Stimulated activated CD4-positive, alpha-beta T cell treated with anti-CD3 and anti-CD28 coated beads, Interleukin-15, amount 100 ng/mL, for 48 hours (primary cell): ENCODE results near the gene PCDHB1.

ENCODE experiments used
- DNase-seq, 2 donors: peaks; one replicate each; pipeline ENCODE4 v3.0.0-alpha.2; 2020; ENCODE audit warnings: low read depth in 2 of 2

PCDHB1 gene, protein sequence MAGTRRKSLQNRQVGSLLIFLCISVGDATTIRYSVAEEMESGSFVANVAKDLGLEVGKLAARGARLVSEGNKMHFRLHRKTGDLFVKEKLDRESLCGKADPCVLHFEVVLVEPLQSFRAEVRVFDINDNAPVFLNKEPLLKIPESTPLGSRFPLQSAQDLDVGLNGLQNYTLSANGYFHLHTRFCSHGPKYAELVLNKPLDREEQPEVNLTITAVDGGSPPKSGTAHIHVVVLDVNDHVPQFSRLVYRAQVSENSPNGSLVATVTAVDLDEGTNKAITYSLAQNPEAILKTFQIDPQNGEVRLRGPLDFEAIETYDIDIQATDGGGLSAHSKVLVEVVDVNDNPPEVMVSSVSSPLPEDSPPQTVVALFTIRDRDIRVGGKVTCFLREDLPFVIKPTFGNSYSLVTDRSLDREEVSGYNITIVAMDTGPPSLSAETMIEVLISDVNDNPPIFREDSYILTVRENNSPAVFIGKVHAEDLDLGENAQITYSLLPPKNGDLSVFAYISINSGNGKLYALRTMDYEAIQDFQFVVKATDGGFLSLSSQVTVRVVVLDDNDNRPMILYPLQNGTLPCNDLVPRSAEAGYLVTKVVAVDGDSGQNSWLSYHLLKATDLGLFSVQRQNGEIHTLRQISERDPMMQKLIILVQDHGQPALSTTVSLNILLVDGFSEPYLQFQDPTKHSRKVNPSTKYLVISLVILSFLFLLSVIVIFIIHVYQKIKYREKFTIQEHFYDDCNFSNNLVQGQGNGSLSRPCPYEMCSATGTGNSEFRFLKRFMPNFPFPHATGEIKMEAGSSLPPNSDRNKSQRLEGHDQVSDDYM

DNA sequence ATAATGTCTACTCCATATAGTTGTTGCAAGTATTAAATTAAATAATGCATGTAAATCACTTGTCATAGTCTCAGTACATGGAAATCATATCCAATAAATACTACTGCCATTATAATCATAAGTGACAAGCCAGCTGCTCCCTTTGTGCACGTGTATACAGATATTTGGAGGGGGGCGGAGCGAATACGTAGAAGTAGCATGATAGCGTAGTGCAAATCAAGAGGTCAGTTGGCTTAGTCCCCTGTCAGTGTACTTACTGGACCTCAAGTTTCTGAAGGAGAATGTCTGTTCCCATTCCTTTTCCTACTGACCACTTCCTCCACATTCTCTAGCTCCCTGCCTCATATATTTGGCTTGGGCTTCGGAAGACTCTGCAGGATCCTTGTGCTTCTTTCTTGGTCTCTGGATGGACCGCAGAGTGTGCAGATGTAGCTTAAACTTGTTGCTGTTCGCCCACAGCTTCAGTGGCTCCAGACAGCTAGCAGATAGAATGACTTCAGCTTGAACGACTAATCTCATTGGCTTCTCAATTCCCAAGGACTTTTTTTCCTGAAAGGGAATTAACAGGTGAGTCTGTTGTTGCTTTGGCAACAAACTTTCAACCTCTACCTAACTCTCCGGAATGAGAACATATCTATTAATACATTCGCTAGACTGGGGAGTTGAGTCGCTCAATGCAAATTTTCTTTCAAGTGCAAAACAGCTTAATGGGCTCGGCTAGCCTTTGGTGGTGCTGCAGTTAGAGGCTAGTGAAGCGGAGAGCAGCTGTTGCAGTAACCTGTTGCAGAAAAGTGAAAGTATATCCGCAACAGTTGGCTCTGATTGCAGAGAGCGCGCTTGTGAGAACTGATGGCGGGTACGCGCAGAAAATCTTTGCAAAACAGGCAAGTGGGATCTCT is at the start of gene PCDHB1:
Gene PCDHB1, plus strand, starts transcription at position 753 of the 899 bp plus-strand sequence. Its CDS starts 97 bp downstream, at position 850.
- DNase-seq: no peak

DNA sequence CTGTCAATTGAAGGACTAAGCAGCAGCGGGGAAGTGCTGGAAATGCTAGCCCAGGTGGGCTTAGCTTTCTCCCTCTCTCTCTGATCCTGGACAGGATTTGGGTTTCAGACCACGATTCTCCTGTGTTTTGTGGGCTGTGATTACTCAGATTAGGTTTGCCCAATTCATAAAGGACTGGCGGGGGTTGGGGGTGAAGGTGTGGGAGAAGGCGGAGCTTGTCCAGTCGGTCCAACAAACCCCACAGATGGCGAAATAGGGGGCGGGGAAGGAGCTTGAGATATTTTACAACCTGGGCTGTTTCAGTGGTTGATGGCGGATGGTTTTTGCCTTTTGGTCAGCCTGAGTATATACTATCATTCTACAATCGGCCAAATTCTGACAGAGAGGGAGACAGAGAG is 49.7 kb upstream of the PCDHB1 start:
- no peak for DNase-seq

DNA sequence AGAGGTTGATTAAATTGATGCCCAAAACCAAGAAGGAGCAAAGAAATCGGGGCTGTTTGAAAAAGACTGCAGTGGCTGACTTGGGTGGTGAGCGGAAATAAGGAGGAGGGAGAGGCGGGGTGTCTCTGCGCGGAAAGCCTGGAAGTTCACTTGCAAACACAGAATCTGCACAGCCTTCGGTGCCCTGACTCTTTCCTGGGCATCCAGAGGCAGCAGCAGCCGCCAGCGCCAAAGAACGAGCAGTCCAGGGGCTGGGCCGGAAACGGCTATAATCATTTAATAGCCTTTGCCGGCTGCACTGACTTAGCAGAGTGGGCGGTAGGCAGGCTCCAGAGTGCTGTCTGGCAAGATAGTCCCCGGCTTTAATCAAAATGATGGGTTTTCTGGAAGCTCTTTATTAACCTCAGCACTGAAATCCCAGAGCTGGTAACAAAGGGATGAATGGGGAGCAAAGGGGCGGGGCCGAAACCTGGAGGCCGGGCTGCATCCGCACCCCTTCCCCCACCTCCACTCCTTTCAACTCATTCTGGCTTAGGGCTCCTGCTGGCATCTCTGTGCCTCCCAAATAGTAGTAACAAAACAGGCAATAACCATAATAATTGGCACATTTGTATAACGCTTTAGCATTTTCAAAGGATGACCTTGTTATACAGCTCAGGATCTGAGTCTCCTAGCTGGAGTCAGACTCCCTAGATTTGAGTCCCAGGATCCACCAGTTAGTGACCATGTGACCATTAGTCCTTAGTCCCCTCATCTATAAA is 49.1 kb upstream of the PCDHB1 start:
- DNase-seq: no peak

DNA sequence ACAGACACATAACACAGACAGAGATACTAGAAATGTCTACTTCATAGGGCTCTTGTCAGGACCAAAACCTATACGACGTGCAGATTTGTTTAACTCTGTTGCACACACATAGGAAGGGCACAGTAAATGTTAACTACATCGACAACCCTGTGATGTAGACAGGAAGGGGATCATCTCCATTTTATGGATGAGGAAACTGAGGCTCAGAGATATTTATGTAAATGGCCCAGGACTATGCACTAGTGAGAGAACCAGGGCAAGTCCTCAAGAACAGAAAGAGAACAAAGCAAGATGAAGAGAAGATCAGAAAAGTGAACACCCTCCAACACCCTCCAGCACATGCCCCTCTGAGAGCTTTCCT is 48.6 kb upstream of the PCDHB1 start:
- no peak for DNase-seq

DNA sequence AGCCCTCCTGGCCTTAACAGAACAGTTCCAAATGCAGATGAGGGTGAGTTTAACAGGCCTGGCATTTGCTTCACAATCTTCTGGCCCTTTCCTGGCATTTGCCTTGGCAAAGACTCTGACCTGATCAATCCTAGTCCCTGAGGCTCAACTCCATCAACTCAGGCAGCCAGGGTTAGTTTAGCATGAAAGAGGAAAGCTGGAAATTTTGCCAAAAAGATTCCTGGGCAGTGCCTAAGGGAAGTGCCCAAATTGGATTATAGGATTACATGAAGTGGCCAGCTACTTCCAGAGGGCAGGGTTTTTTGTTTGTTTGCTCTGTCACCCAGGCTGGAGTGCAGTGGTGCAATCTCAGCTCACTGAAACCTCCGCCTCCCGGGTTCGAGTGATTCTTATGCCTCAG is 48.1 kb upstream of the PCDHB1 start:
- no peak for DNase-seq

DNA sequence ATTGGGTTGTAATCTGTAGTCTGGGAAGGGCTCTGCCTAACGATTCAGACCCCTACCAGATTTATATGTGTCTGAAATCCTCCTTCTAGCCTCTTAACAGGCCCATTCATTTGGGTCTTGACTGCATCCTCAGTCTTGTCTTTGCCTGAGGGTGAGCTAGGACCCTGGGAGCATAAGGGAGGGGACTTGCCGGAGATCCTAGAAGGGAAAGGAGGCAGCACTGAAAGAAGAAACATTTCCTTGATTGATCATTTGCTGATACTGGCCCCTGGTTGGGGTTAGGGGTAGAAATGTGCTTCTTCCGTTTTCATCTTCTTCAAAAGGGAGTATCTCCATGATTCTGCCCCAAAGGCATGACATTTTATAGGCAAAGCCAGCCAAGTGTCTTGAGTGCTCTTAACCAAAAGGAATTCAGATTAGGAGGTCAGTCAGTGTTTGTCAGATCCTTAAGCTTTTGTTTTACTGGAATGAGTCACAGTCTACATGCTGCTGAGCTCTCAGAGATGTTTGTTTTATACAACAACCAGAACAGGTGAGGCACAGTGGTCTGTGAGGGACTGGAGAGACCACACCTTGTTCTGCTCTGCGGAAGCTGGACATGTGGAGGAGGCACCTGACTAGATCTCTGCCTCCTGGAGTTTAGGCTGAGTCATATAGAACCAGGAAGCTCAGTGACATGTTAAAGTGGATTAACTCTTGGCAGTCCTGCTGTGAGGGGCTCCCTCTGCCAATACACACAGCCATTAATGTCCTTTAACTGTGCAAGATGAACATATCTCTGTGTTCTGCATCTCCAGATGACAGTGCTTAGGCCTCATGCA is 47.2 kb upstream of the PCDHB1 start:
- no peak for DNase-seq

DNA sequence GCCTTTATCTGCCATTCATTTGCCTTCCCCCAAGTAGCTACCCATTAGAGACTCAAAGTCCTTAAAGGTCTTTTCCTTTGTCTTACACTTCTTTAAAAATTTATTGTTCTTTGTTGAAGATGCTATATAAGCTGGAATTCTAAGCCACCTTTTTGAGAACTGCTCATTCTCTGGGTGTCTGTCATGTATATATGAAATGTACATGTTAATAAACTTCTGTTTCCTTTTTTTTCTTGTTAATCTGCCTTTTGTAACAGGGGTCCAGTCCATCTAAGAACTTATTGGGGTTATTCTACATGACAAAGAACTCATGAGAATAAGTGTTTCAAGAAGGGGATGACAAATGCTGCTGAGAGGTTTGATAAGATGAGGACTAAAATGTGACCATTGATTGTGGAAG is 43.4 kb upstream of the PCDHB1 start:
- DNase-seq: no peak

DNA sequence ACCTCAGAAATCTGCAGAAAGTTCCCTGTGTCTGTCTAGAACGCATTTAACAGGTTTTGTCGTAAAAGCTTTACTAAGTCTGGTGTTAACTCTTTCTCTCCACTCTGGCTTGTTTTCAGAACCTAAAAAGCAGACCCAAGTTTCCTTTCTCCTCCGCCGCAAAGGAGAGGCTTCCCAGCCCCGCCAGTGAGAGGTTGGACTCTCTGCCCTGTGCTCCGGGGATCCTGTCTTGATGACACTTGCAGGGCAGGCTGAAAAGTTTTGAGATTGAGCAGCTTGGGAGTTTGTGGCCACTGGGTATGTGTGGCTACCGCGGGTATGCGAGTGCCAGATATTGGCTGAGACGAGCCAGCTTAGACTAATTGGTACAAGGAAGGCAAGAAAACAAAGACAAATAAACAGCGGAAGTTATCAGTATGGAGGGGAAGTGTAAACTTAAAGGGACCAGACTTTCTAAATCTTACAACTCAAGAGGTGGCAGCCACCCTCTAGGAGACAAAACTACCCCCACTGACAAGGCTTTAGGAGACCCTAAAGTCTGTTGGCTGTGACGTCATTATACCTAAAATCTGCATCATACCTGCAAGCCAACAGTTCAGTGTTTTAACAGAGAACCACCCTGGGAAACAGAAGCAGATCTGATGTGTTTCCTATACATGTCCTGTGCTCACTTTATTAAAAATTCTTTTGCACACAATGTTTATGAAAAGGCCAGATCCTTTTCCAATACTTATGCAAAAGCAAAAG is 41.0 kb upstream of the PCDHB1 start:
- no peak for DNase-seq

DNA sequence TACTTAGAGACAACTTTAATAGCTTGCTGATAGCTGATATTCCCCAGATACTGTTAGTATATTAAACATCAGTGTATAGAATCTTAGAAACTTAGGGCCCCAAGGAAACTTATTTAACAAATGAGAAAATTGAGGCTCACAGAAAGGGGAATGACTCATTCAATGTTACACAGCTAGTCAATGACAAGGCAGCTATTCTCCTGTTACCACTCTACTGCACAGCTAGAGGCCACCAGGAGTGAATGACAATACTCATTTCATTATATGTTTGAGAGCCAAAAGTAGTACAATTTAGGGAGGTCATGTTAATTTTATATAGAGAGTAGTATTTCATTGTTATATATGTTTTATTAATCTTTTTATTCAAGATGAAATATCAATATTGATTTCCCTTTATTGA is 33.2 kb upstream of the PCDHB1 start:
- DNase-seq: no peak

DNA sequence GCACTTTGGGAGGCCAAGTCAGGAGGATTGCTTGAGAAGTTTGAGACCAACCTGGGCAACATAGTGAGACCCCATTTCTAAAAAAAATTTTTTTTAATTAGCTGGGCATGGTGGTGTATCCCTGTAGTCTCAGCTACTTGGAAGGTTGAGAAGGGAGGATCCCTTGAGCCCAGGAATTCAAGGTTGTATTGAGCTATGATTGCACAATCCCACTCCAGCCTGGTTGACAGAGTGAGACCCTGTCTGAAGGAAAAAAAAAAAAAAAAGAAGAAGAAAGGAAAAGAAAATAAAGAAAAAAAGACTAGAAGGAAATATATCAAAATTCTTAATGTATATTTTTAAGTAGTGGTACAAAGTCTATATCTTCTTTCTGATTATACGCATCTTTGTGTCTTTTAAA is 28.8 kb upstream of the PCDHB1 start:
- DNase-seq: no peak

DNA sequence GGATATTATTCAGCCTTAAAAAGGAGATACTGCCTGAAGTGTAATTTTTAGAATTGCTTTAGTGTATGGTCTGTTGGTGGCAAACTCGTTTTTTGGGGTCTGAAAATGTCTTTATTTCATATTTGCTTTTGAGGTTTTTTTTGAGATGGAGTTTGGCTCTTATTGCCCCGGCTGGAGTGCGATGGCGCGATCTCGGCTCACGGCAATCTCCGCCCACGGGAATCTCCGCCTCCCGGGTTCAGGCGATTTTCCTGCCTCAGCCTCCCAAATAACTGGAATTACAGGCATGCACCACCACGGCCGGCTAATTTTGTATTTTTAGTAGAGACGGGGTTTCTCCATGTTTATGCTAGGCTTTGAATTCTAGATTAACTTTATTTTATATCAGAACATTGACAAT is 20.2 kb upstream of the PCDHB1 start:
- DNase-seq: no peak

DNA sequence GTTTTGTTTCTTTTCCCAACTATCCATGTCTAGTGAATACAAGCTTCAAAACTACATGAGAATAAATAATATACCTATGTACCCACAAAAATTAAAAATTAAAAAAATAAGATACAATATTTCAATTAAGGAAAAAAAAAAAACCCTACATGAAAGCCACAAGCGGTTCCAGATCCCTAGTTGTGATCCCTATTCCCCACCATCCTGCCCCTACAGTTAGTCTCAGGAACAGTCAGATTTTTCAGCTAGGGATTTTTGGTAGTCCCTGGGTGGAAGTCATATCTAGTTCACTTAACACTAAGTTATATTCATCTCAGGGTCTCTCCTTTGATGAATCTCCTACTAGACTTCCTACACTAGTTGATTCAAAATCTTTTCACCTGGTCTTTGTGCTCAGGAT is 18.5 kb upstream of the PCDHB1 start:
- DNase-seq: no peak

DNA sequence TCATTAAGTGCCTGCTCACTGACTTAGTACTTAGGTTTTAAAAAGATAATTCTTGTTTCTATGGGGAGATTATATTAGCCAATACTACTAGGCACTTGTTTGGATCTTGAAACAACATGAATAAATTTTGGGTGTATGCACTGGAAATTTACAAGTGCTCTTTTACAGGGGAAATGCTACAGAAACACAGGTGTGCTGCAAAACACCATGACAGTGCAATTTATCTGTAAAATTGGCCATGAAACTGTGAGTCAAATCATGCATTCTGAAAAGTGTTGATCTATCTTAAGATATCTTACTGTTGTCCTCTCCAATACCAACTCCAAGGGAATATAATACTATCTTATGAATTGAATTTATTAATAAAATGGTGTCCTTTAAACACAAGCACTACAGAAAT is 12.1 kb upstream of the PCDHB1 start:
- no peak for DNase-seq

DNA sequence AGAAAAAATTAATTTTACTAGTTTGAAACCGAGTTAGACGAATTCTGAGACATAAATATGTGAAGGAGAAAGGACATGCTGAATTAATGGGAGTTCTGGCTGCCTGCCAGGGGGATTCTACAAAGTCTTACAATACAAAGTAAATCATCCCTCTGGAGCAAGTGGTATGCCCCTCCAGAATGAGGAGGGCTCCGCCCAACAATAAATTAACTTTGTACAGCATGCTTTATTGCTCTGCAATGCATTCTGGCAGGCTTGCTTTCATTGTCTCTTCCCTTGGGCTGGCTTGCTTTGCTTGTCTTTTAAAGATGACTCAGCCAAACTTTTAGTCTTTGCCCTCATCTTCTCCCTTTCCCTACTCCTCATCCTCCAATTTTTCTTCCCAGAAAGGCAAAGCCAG is 11.7 kb upstream of the PCDHB1 start:
- no peak for DNase-seq

DNA sequence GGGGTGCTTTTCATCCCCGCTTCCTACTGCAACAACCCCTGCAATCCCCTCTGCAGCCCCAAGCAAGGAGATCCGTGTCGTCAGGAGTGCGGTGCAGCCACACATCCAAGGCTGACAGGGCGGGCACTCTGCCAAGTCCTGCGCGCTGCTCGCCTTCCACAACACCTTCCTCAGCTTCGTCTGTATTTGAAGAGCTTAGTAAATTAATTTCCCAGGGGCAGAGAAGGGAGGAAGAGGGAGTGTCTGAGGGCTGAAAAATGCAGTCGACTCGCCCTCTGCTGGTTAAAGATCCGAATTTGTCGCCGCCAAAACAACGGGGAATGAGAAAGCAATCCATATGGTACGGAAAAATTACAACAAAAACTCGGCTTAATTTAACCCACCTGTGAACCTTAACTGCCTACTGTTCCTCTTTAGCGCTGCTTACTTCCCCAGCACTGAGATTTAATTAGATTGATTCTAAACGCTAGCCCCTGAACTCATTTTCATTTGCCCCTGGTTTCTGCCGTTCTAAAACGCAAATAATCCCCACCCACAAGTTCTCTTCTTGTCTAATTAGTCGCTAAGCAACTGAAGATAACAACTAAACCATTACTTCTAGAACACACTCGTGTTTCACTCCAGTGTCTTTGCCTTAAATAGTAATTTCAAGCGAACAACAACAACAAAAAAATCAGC is 10.9 kb upstream of the PCDHB1 start:
- no peak for DNase-seq

DNA sequence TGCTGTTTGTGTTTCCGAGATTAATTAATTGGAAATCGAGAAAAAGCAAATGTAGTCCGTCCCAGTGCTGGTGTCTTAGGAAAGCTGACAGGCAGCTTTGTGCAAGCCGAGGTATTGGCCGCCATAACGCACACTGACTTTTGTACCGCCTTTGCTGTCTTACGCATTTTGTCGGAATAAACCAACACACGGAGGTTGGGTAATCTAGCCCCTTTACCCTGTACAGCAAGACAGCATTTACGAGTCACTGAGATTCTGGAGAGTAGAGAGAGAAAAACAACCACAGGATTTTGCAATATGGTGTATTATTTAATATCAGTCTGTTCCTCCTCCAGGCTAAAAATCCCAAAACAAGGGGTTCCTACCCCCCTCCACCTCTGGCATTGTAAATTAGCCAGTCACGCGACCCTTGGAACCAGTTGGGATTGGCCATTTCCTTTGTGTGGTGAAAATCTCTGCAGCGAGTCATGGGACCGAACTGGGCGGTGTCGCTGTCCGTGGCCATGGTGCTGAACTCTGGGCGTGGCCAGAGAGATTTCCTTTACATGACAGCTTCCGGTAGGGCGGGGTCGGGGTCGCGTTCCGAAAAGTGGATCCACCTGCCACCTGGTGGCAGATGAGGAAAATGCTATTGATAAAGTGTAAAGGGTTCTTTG is 10.3 kb upstream of the PCDHB1 start:
- DNase-seq: peak; percentile 61 to 63

DNA sequence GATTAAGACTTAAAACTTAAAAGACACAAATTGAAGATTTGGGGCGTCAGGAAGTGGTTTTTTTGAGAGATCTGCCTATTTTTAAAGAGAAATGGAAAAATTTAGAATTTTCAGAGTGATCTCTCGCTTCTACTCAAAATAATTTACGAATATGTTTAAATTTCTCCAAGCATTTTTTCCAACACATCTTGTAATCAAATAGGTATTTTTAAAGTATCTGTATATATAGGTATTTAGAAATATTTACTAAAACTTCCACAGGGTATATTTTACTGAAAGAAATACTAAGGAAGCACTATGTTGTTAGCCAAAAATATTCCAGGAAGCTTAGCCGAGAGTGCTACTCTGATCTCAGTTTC is 9.8 kb upstream of the PCDHB1 start:
- no peak for DNase-seq

DNA sequence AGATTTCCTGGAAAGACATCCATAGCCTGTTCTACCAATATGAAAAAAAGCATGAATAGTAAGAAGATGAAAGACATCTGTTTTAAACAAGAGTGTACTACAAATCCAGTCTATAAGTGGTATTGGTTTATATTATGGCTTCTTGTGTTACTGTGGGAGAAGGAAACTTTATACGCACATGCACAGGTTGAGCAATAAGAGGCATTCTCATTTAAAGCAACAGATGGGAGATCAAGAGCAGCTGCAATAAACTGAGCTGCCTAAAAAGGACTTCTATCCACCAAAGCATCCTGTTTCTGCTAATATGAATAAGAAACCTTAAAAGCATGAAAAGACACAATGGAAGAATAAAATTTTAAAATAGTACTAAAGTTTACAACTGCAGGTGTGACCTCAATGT is 8.6 kb upstream of the PCDHB1 start:
- no peak for DNase-seq

DNA sequence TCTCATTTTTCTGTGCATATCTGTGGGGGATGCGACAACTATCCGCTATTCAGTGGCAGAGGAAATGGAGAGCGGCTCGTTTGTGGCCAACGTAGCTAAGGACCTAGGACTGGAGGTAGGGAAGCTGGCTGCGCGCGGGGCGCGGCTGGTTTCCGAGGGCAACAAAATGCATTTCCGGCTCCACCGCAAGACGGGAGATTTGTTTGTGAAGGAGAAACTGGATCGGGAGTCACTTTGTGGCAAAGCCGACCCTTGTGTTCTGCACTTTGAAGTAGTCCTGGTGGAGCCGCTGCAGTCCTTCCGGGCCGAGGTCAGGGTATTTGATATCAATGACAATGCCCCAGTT is 320 bp downstream of the PCDHB1 start:
- no peak for DNase-seq
